SK-MEL-5 (cell line): ENCODE data around the gene LIN9. TPM values are rescaled to one million over a fixed set of nuclear protein-coding genes. Genes with fewer than 3 reads are reported as not detected.

Experiments
- DNase-seq: peaks from one replicate; pipeline ENCODE4 v3.0.0-alpha.2; 2016; ENCODE audit warnings: low read depth, low spot score
- in situ Hi-C: cut with HindIII; loops from 2 replicates; pipeline ENCODE4 v1.10.0; 2016; ENCODE audit warnings: low sequenced_read_pairs, high pct_unique_total_duplicates, low pct_unique_long_range_greater_than_20kb
- total RNA-seq: library from RNA; depleted of rRNA; stranded (reverse); fragments of >200 nt; shearing (Covaris generic); gene quantifications from 2 replicates; pipeline ENCODE4 v1.2.3, GENCODE V29; 2014

Gene LIN9
- total RNA-seq, 1 experiment from 2014 or later: 7.6 TPM

- no peak for DNase-seq
- in situ Hi-C loops: no loop called here
Measured at GRCh38 chr1:226327761-226328162, 18.8 kb upstream of the LIN9 start.

DNA sequence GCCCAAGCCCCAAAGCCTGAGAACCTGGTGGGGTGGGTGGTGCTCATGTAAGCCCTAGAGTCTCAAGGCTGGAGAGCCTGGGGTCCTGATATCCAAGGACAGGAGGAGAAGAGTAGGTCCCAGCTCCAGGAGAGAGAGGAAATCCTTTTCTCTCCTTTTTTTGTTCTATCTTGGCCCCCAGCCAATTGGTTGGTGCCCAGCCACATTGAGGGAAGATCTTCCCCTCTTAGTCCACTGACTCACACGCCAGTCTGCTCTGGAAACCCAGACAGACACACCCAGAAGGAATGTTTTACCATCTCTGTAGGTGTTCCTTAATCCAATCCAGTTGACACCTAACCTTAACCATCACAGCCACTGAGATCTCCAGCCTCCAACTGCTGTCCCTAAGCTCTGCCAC, 16.2 kb upstream of the LIN9 start:
- in situ Hi-C loops: no loop called here
- no peak for DNase-seq

GRCh38 chr1:226324479-226324878, 15.5 kb upstream of the LIN9 start:
- in situ Hi-C loops: no loop called here
- no peak for DNase-seq

GRCh38 chr1:226322986-226323385, 14.0 kb upstream of the LIN9 start:
- in situ Hi-C loops: no loop called here
- DNase-seq: no peak

GRCh38 chr1:226320930-226321329, 12.0 kb upstream of the LIN9 start:
- no peak for DNase-seq
- in situ Hi-C loops: no loop called here

GRCh38 chr1:226318471-226318870, 9.5 kb upstream of the LIN9 start:
- DNase-seq: no peak
- in situ Hi-C loops: no loop called here

- in situ Hi-C loops: no loop called here
- no peak for DNase-seq
Measured at GRCh38 chr1:226314055-226314454, 5.1 kb upstream of the LIN9 start.

GRCh38 chr1:226312065-226312464, 3.1 kb upstream of the LIN9 start:
- in situ Hi-C loops: no loop called here

GRCh38 chr1:226311376-226311775, 2.4 kb upstream of the LIN9 start:
- in situ Hi-C loops: no loop called here
- DNase-seq: no peak

More at GRCh38 chr1:226312065-226312464, 3.1 kb upstream of the LIN9 start:
- DNase-seq: no peak

- DNase-seq: no peak
- in situ Hi-C loops: no loop called here
Measured at GRCh38 chr1:226310637-226311195, 1.8 kb upstream of the LIN9 start.

GRCh38 chr1:226310245-226310540, 1.2 kb upstream of the LIN9 start:
- no peak for DNase-seq
- in situ Hi-C loops: no loop called here

- in situ Hi-C loops: no loop called here
- peak; percentile 30 for DNase-seq
Measured at GRCh38 chr1:226309398-226310244, 657 bp upstream of the LIN9 start.

DNA sequence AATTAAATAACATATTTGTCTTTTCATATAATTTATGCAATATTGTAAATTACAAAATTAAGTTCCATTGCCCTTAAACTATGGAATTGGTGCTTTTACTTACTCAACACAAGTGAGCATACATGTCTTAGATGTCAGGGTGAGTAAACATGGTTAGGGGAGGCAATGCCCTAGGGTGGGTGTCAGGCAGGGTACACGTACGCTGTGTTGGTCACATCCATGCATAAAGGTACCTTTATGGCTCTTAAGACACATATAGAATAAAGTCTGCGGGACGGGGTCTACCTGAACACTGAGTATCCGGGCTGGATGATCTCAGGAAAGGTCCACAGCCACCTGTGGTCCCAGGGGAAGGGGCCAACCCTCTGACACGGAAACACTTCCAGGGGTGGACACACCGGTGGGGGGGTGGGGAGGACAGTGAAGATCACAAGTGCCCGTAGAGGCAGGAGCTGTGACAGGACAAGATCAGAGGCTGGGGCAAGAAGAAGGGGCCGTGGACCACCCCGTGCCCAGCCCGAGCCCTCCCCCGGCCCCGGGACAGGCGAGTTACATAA, 720 bp downstream of the LIN9 start:
- DNase-seq: peak; percentile 16
- in situ Hi-C loops: no loop called here

- in situ Hi-C loops: no loop called here
- DNase-seq: no peak
Measured at GRCh38 chr1:226306425-226306824, 2.5 kb downstream of the LIN9 start.

DNA sequence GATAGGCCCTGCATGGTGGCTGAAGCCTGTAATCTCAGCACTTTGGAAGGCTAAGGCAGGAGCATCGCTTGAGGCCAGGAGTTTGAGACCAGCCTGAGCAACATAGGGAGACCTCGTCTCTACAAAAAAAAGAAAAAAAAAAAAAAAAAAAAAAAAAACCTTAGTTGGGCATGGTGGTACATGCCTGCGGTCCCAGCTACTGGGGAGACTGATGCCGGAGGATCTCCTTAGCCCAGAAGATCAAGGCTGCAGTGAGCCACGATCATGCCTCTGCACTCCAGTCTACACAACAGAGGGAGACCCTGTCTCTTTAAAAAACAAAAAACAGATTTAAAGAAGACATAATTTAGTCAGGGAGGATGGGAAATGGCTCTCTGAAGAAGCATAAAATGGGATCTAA, 3.8 kb downstream of the LIN9 start:
- no peak for DNase-seq
- in situ Hi-C loops: no loop called here

GRCh38 chr1:226304291-226304955, 4.5 kb downstream of the LIN9 start:
- DNase-seq: no peak
- in situ Hi-C loops: no loop called here

DNA sequence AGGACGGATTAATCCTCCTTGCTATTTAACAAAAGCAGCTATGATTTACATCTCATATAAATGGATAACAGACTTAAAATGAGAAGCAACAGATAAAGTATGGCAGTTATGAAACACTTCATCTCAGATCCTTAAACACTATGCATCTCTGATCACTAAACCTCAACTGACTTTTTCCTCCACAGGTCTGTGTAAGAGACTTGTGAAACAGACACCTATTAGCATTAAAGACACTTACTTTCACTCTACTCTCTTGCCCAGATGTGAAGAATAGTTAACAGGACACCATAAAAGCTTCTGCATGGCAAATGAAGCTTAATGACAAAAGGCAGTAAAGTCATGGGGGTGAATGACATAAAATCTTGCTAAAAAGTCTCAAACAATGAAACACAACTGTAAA, 6.2 kb downstream of the LIN9 start:
- in situ Hi-C loops: no loop called here
- no peak for DNase-seq

DNA sequence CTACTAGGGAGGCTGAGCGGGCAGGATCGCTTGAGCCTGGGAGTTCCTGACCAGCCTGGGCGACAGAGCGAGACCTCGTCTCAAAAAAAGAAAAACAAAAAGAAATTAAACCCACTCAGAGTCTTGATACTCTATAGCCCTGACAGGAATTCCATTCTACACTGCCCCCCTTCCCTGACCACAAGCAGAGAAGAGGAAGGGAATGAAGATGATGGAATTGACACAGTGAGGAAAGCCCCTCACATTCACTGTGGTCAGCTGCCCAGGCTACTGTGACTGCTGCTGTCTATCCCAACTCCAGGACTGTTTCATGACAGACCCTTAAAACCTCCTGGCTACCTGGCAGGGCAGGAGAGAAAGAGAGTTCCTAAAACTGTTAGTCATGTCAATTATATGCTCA, 12.1 kb downstream of the LIN9 start:
- in situ Hi-C loops: no loop called here
- no peak for DNase-seq

DNA sequence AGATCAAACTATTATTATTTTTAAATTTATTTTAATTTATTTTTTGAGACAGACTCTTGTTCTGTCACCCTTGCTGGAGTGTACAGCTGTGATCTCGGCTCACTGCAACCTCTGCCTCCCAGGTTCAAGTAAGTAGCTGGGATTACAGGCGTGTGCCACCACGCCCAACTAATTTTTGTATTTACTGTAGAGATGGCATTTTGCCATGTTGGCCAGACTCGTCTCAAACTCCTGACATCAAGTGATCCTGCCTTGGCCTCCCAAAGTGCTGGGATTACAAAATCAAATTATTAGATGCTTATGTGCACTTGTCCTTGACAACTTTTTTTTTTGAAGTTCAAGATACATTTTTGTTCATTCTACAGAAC, 15.4 kb downstream of the LIN9 start:
- in situ Hi-C loops: no loop called here
- no peak for DNase-seq
